HG03064 (cell line): ENCODE data around the gene OXSR1.
"Not testable (repeated sequence)": the region's sequence is repeated elsewhere in the genome, so short reads cannot be mapped to it uniquely, and the experiment has no call there.

Experiments used
- ATAC-seq: cut with Tn5 transposase; IDR thresholded peaks from one replicate; pipeline ENCODE4 v1.9.1; 2021; ENCODE audit warnings: low read depth; ENCODE audit not compliant: unreplicated experiment

The OXSR1 gene

DNA sequence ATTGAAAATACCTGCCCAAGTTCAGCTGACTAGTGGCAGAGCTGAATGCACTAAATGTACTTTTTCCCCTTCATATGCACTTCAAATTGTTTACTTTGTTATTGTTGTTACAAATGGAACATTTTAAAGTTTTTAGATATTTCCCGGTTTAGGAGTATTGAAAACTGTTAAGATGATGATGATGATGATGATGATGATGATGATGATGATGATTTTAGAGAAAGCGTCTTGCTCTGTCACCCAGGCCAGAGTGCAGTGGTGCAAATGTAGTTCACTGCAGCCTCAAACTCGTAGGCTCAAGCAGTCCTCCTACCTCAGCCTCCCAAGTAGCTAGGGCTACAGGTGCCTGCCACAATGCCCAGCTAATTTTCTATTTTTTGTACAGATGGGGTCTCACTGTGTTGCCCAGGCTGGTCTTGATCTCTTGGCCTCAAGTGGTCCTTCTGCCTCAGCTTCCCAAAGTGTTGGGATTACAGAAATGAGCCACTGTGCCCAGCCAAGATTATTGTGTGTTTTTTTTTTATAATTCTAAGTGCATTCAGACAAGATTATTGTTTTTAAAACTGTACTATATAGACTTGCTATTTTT is 54.4 kb downstream of the OXSR1 start:
- no peak for ATAC-seq

DNA sequence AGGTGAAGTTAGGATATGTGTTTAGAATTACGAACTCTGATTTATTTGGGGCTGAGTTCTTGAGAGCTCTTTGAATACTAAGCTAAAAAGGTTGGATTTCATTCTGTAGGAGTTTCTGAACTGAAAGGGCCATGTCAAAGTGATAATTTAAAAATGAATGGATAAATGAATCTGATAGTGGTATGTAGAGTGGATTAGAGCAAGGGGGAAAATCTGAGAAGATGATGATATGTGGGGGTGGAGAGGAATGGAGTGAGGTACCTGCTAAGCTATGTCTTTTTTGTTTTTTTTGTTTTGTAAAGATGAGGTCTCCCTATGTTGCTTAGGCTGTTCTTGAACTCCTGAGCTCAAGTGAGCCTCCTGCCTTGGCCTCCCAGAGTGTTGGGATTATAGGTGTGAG is 55.7 kb downstream of the OXSR1 start:
- ATAC-seq, result no peak

DNA sequence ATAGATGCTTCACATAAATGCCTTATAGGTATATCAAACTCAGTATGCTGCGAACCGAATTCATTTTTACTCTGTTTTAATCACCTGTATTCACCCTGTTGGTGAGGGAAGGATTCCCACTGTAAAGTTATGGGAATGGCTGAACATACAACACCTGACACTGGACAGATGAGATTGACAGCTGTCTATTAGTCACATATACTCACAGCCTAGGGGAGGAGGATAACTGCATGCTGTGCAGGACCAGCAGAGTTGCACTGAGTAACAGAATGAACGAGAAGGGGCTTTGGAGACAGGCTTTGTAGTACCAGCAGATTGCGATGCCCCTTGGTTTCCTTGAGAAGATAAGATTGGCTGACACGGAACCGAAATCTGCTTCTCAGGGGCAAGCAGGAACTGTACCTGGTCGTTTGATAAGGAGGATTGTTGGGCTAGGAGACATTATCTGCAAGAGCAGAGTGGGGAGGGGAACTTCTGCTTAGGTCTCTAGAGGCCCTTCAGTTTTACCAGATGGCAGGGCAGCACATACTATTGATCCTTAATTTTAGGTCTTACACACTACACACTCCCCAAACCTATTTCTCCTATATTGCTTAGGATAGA is 56.8 kb downstream of the OXSR1 start:
- no peak for ATAC-seq

DNA sequence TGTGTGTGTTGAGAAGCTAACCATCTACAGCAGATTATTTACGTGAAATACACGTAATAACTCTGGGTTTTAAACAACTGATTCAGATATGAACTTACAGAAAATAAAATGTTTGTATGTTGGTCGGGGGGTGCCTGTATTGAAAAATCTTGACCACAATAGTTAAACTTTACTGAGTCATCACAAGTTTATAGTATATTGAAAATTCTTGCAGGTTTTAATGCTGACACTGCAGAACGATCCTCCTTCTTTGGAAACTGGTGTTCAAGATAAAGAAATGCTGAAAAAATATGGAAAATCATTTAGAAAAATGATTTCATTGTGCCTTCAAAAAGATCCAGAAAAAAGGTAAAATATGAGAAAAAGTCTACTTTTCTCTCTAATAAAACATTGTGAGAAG is 59.0 kb downstream of the OXSR1 start:
- ATAC-seq, result no peak

DNA sequence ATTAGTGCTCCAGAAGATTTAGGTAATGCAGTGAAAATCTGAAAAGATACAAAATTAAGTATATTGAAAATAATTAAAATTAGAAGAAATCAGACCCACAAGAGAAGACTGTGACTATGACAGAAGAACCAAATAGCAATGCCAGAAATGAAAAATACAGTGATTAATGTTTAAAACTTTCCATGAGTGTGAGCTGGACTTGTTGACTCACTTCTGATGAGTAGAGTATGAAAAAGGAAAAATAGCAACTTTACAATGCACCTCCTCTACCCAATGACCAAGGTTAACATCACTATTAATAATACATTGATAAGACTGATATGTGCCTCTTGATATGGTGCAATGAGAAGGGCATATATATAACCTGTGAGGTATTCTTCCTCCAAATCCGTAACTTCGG is 60.9 kb downstream of the OXSR1 start:
- ATAC-seq, result no peak

DNA sequence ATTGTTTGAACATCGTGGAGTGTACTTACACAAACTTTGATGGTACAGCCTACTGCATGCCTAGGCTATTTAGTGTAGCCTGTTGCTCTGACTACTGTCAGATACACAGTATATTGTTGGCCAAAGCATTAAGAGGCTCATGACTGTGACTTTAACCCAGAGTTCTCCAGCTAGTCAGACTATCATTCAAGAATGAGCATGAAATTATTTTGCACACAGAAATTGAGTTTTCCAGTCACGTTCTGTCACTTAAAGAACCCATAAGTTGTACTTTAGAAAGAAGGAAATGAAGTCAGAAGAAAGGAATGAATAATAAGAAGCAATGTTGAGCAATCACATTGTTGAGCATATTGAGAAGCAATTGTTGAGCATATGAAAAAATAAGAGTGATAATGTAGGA is 62.7 kb downstream of the OXSR1 start:
- no peak for ATAC-seq

DNA sequence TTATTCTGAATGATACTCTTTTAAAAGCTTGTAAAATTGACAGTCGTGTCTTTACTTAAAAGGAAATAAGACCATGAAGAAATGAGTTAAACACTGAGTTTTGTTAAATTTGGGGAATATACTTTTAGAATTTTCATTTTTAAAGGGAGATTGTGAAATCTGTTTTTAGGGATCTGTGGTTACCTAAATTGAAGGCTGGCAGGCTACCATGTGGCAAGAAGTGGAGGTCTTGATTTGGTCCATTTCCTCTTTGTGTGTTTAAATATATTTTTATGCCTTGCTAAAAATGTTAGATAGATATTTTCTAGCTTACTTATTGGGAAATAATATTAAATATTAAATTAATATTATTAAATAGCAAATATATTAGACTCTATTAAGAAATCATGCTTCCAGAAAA is 63.7 kb downstream of the OXSR1 start:
- no peak for ATAC-seq

DNA sequence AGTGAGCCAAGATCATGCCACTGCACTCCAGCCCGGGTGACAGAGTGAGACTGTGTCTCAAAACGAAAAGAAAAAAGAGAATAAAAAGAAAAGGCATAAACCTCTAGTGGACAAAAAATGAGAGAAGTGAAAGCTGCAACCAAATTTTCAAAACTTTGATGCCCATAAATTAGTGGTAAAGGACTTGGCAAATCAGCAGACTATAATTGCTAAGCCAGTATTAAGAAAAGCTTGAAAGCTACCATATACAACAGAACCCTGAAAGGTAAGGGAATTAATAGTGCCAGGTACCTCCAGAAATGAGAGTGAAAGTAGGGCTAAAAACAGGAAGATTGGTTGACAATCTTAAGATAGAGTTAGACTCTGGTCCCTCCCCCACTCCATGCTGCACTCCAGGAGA is 67.4 kb downstream of the OXSR1 start:
- ATAC-seq, result no peak

DNA sequence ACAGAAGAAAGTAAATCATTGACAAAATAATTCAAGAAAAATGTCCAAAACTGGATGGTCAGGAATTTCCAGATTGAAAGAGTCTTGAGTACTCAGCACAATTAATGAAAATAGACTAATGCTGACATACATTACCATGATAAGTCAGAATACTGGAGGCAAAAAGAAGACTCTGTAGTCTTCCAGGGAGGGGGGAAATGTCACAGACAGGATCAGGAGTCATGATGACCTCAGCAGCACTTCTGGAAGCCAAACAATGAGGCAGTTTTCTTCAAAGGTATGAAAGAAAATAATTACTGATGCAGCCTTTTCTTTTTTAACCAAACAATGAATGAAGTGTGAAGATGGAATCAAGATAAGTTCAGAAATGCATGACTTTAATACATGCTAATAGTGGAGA is 70.1 kb downstream of the OXSR1 start:
- ATAC-seq, result no peak

DNA sequence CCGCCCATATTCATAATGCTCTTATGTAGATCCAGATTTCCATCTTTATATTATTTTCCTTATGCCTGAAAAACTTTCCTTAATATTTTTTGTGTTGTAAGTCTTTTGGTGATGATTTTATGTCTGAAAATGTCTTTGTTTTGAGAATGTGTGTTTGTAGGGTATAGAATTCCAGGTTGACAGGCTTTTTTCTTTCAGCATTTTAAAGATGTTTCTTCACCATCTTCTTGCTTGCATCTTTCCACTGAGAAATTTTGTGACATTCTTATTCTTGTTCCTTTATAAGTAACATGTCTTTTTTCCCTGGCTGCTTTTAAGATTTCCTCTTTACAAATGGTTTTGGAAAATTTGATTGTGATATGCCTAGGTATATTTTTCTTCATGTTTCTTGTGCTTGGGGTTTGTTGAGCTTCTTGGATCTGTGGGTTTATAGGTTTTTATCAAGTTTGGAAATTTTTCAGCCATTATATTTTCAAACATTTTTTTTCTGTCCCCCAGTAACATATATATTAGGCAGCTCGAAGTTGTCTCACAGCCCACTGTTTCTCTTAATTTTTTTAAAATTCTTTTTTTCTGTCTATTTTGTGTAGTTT is 73.2 kb downstream of the OXSR1 start:
- ATAC-seq, result no peak

DNA sequence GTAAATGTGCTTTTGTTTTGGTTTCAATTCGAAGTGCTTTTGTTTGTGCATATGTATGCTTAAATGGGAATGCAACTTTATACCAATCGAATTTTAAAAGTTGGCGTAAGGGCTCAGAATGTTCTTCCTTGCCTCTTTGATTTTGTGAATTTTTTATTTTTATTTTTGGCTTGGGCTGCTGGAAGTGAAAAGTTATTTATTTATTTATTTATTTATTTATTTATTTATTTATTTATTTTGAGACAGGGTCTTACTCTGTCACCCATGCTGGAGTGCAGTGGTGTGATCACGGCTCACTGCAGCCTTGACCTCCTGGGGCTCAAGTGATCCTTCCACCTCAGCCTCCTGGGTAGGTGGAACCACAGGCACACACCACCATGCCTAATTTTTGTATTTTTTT is 77.5 kb downstream of the OXSR1 start:
- ATAC-seq, result not testable (repeated sequence)

DNA sequence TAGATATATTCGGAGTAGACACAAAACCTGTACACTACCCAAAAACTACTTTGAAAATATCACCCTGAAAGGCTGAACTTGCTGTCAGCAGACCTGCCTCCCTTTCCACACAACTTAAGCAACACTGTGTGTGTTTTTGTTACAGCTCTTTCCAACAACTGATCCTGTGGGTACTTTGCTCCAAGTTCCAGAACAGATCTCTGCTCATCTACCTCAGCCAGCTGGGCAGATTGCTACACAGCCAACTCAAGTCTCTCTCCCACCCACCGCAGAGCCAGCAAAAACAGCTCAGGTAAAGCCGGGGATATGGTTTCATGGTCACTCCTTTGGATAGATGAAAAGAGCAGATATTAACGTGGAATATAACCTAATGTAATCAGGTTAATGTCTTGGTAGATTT is 80.6 kb downstream of the OXSR1 start:
- ATAC-seq, result no peak

DNA sequence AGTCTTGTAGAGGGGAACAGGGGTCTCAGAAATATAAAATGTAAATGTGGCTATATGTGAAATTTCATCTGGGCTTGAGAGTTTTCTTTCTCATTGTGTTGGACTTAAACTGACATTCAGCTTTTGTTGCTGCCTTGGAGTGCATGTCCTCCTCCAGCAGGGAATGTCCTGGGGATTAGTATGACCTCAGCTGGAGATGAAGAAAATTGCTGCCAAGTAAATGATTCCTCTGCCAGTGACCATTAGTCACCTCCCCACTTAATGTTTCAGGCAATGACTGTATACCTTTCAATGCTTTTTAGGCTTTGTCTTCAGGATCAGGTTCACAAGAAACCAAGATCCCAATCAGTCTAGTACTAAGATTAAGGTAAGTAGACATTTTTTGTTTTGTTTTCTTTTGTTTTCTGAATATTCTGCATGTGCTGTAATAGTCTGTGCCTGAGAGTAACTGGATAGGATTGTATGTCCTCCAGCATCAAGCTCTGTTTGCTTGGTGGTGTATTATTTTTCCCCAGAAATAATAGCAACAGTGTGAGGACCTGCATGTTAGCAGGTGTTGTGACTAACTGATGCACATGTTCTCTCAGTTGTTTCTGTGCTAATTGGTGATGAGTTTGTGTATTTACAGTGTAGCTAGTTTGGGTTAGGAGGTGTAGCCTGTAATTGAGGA is 82.2 kb downstream of the OXSR1 start:
- no peak for ATAC-seq

DNA sequence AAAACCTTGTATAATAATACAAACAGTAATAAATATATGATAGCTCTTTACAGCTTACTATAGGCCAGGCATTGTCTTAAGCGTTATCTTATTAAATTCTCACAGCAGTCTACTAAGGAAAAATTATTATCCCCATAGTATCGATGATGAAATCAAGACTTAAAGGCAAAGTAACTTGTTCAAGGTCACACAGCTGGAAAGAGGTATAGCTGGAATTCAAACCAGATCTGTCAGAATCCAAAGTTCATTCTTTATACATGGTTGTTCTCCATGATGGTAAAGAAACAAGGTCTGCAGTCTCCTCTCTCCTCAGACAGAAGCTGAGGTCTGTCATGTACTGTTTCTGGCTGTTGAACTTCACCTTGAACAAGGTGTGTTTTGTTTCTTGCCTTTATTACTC is 84.9 kb downstream of the OXSR1 start:
- no peak for ATAC-seq

DNA sequence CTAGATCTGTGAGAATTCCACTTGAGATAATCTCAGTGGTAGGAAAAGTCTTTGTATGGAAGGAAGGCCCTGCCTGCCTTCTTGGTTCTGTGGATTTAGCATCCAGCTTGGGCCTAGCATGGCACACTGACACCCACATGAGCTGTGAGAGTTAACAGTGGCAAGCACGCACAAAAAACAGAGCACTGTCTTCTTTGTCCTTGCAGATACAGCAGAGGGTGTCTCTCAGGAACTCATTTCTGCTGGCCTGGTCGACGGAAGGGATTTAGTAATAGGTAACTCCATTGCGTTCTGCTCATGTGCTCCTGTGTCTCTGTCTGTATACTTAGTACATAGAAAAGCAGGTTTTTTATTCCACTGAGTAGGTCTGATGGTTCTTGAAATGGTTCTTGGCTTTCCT is 85.9 kb downstream of the OXSR1 start:
- ATAC-seq, result no peak

DNA sequence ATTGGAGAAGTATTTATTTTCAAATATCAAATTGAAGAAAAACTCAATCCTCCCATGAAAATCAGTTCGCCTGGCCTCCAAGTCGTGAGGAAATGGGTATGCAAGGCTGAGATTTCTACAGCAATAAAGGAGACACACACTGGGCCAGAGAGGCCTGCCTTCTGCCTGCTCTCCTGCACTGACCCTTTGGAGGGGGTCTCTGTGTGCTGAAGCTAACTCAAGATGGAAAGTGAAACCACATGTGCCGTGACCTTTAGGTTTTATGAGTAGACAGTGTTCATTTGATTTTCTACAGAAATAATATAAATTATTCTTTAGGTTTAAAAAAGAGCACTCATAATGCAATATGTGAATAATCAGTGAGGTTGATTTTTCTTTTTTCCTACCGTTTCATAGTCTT is 88.4 kb downstream of the OXSR1 start:
- ATAC-seq, result no peak

DNA sequence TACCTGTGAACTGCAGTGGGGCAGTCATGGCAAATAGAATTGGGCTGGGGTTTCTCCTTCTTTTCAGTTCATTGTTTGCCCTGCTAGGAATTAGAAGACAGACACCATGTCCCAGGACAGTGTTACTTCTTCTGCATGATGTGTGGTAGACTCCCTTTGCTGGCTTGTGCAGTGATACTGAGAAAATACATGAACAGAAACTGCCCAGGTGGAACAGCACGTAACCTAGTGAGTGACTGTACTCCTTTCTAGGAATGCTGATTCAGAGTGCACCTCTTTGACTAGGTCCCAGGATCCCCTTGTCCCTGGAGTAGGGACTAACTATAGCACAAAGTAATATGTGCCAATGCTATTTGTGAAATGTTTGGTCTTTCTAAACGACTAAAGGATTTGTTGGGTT is 89.5 kb downstream of the OXSR1 start:
- no peak for ATAC-seq

DNA sequence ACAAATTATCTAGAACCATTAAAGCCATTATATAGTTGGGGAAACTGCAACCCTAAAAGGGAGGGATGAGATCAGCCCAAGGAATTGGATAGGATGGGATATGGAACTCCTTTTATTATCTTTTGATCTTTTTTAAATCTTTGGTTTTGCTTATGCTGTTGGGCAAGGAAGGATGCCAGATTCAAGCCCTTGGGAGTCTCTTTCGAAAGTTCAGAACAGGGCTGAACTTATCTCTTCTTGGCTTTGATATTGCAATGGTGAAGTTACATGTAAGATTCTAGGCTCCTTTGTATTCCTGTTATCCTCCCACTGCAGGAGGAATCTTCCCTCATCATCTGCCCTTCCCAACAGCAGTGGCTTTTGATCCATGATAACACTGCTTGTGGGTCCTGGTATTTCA is 90.3 kb downstream of the OXSR1 start:
- no peak for ATAC-seq

DNA sequence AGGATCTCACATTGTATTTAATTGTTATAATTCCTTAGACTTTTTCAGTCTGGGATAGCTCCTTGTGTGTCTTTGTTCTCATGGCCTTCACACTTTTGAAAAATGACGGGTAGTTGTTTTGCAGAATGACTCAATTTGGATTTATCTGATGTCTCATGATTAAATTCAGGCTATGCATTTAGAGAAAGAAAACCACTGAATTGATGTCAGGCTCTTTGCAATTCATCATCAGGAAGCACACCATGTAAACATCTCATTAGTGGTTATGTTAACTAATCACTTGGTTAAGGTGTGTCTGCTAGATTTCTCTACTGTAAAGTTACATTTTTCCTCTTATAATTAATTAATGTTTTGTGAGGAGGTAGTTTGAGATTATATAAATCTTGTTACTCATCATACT is 92.2 kb downstream of the OXSR1 start:
- ATAC-seq, result no peak

DNA sequence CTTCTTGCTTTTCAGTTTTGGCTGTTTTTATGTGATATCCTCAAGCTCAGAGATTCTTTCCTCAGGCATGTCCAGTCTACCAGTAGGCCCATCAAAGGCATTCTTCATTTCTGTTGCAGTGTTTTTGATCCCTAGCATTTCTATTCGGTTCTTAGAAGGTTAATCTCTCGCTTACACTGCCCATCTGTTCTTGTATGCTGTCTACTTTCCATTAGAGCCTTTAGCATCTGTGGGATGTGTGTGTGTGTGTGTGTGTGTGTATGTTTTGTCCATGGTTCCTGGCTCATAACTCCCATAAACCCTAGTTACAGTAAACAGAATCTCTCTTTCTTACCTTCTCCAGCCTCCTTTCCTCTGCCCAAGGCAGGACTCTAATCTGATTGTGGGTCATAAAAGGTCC is 95.1 kb downstream of the OXSR1 start:
- no peak for ATAC-seq

DNA sequence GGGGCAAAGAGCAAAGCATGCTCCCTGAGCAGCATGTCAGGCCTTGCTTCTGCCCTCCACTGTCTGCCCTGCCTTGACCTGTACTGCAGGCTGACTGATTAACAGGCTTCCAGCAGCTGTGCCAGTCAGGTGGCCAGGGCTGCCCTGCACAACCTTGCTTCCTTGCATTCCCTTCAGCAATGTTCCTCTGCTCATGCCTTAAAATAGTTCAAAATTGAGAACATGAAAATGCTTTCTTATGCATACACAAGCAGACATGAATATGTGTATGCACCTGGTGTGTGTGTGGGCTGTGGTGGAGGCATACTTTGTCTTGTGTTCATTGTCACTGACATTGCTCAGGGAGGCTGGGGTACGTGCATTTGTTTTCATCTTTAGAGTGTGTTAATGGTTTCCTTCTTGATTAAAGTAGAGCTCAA is 99.0 kb downstream of the OXSR1 start:
- no peak for ATAC-seq

DNA sequence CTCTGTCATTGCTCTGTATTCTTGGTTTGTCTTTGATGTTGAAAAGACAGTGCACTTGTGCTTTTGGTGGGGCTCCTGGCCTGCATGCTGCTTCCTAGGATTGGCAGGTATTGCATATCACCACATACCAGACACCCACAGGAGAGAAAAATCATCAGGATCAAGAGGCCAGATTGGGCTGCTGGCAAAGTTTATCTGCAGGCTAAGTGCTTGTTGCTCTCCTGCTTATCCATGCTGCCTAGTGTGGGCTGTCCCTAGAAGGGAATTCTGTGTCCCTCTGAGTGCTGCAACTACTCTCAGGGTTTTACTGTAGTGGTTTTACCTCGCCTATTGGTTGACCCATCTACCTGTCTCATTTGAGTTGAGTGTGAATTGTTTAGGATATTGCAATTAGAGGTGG is 99.4 kb downstream of the OXSR1 start:
- no peak for ATAC-seq
